Activated CD4-positive, alpha-beta T cell treated with anti-CD3 and anti-CD28 coated beads, Interleukin-2, Interleukin-6, amounts not matched to agents 100 ng/mL and 50 ng/mL, durations not matched to agents 16 hours and 8 hours (primary cell): Measurements from ENCODE around the gene ATP2B2.

ENCODE experiments used
- DNase-seq: peaks from one replicate; pipeline ENCODE4 v3.0.0-alpha.2; 2020

The ATP2B2 gene

DNA sequence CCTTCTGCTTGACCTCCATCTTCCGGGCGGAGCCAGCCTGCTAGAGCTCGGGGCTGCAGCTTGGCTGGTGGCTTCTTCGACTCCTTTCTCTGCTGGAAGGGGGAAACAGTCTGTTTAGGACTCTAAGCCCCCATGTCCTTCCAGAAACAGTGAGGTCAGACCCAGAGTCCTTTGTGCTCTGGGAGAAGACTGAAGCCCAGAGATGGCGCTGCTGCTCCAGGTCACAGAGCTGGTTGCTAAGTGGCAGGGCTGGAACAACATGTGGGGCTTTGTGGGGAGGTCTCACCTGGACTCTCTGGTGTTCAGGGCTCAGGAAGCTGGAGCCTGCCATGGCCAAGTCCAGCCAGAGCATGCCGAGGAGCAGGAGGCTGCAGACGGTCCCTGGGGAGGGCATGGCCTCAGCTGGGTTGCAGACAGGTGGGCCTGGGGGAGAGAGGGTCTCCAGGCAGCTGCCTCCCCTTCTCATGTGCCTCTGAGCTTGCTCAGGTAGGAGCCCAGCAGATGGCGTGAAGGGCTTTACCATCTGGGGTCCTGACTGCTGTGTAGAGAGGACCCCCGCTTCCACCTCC is 215.5 kb downstream of the ATP2B2 start:
- no peak for DNase-seq

- DNase-seq: no peak
These were observed 216.3 kb downstream of the ATP2B2 start for GRCh38 chr3:10289077-10289476.

- no peak for DNase-seq
These were observed 216.8 kb downstream of the ATP2B2 start for GRCh38 chr3:10288575-10288960.

DNA sequence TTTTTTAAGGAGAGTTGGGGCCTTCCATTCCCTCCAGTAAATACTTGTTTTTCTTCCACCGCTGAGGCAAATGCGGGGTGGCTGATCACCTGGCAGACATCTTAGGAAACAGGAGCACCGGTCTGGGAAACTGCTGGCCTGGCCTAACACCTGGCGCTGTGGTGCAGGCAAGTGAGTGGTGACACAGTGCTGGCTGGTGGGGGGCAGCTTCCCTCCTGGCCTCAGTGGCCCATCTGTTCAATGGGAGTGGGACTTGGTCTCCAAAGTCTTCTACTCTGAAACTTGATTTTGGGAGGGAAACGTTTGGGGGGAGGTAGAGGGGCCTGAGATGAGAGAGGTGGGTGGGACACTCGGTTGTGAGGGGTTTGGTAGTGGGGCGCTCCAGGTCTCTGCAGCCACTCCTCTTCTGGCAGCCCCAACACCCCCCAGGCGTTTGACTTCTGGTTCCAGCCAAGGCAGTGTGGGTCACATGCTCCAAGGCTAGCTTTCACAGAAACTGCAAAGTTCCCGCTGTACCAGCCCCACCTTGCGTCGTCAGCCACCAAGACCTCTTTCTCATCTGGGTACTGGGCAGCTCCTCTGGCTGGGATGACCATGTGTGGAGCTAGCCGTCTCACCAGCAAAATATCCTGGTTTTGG is 217.3 kb downstream of the ATP2B2 start:
- no peak for DNase-seq

GRCh38 chr3:10286596-10287295 is 218.6 kb downstream of the ATP2B2 start:
- peak; percentile 63 for DNase-seq

- DNase-seq: no peak
These were observed 219.3 kb downstream of the ATP2B2 start for GRCh38 chr3:10286133-10286524.

- no peak for DNase-seq
These were observed 219.9 kb downstream of the ATP2B2 start for GRCh38 chr3:10285272-10286132.

DNA sequence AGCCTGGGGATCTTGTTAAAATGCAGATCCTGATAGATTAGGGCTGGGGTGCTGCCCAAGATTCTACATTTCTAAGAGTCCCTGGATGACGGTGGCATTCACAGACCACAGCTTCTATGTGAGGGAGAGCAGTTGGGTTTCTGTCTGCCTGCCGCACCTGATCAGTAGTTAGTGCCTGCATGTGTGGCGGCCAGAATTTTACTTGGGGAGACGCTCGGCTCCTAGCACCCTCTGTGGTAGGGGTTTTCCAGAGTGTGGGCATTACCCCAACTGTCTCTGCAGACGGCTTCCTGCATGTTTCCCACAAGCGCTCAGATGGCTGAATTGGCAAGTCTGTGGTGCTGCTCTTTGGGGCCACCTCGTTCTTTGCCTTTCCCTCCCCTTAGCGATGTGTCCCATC is 220.9 kb downstream of the ATP2B2 start:
- DNase-seq: peak; percentile 78

DNA sequence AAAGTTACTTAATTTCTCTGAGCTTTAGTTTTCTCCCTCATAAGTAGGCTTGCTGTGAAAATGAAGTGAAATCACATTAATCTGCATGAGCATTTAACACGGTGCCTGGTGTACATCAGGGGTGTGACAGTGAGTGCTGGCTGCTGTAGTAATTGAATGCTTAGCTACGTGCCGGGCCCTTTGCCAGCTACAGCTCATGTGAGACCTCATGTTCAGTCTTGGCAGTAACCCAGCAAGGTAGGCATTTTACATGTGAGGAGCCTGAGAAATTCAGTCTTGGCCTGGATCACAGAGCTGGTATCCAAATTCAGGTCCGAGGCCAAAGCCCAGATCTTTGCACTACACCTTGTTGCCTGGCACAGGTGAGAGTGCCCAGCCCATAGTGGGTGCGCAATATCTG is 221.7 kb downstream of the ATP2B2 start:
- DNase-seq: no peak

GRCh38 chr3:10281951-10282350 is 223.4 kb downstream of the ATP2B2 start:
- no peak for DNase-seq

- DNase-seq: no peak
These were observed 224.8 kb downstream of the ATP2B2 start for GRCh38 chr3:10280571-10280970.

DNA sequence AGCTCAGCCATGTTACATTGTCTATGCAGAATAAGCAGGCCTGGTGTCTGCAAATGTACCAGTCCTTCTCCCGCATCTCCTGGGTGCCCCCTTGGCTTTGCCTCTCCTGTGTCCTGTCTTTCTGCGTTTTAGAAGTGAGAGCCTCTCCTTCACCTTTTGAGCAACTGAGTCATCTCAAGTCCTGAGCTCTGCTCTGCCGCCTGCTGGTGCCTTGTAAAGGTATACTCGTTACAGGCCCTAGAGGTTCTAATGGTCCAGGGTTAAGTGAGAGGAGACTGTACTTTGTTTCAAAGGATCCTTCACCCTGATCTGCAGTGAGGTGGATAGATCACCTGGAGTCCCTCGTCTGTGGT is 225.2 kb downstream of the ATP2B2 start:
- no peak for DNase-seq

- no peak for DNase-seq
These were observed 225.8 kb downstream of the ATP2B2 start for GRCh38 chr3:10279384-10280176.

GRCh38 chr3:10278501-10278900 is 226.9 kb downstream of the ATP2B2 start:
- no peak for DNase-seq

DNA sequence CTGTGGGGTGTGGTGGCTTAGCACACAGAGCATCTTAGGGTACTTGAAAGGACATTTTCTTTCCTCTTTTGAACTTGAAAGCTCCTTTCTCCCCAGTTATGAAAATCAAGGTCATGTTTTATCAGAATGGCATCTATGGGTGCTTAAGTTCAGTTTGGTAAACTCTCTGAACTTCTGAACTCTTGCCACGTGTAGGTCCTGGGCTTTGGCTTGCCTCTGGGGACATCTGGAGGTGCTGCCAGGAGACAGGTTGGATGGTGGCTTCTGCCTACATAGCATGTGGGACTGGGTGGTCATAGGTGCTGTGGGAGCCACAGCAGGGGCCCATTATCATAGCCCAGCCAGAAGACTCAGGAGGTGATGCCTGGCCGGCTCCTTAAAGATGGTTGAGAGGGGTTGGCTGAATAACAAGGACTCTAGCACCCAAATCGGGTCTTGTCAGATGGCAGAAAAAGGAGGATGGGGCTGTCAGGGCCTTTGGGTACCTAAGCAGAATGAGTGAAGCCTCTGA is 228.2 kb downstream of the ATP2B2 start:
- DNase-seq: no peak

DNA sequence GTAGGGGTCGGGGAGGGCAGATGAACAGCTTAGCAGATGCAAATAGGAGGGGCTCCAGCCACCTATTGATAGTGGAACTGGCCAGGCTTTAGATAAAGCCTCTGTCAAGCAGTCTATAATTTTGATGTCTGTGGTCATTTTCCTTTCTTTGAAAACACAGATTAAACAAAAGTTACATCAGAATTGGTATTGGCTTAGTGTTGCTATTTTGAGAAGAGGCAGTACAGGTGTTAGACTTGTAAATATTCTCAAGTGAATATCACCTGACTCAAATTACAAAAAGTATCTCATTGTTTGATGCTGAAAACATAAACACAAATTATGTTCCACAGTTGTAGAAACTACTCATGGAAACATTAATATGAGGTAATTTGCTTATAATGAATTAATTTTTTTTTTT is 230.8 kb downstream of the ATP2B2 start:
- no peak for DNase-seq
